ENCODE results near the gene HKDC1. TPM values are rescaled to one million over a fixed set of nuclear protein-coding genes. Genes with fewer than 3 reads are reported as not detected.
"Not testable (repeated sequence)": the region's sequence is repeated elsewhere in the genome, so short reads cannot be mapped to it uniquely, and the experiment has no call there.

Gene HKDC1
- total RNA-seq, 1 donor from 2014 or later, result 41.2 TPM

DNA sequence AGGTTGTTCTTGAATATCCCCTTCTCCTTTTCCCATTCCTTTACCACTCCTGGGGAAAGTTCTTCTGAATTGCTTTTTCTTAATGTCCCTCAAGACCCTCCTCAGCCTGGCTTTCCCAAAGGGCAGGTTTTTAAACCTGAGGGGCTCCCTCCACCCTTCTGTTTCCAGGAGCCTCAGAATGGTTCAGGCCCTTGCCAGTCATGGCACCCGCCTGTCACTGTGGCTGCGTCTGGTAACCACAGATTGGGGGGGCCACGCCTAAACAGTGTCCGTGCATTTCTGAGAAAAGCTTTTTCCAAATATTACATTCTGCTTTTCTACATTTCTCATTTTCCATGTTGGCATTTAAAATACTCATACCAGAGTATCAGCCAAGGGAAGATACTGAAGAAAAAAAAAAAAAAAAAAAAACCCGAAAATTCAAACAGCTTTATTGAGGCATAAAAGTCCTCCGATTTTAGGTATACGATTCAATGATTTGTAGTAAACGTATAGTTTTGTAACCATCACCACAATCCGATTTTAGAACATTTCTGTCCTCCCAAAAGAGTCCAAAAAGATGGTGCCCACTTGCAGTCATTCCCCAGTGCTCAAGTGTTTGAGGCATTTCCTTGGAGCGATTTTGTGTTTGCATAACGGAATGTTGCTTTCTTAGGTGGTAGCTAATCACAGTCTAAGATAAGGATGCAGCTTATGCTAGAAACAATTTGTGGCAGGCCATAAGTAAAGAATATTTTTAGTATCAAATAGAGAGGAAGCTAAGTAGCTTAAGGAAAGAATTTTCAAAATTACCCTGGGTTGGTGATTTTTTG is 22.1 kb downstream of the HKDC1 start:
- DNase-seq (ENCODE audit: low spot score), result no peak

- no peak for DNase-seq (ENCODE audit: low spot score)
Observed at GRCh38 chr10:69242852-69243212, 22.7 kb downstream of the HKDC1 start.

DNA sequence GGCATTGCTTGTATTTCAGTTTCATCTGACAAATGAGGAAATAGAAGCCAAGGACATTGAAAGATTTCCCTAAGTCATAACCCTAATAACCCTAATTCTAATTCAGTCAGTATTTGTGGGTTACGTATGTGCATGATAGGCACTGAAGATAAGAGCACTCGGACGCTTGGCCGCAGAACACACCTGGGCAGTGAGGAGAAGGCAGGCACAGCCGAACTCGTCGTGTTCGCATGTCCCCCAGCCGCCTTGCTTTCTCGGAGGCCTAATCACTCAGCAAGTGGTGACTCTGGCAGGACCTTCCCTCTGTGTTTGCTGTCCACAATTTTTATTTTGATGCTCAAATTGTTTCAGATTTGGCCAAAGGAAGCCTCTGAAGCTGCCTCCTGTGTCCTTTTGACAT is 23.7 kb downstream of the HKDC1 start:
- DNase-seq (ENCODE audit: low spot score), result no peak

GRCh38 chr10:69246036-69246435 is 25.9 kb downstream of the HKDC1 start:
- no peak for DNase-seq (ENCODE audit: low spot score)

- no peak for DNase-seq (ENCODE audit: low spot score)
Observed at GRCh38 chr10:69246581-69247312, 26.6 kb downstream of the HKDC1 start.

- no peak for DNase-seq (ENCODE audit: low spot score)
Observed at GRCh38 chr10:69247313-69247710, 27.2 kb downstream of the HKDC1 start.

GRCh38 chr10:69248117-69248730 is 28.1 kb downstream of the HKDC1 start:
- no peak for DNase-seq (ENCODE audit: low spot score)

DNA sequence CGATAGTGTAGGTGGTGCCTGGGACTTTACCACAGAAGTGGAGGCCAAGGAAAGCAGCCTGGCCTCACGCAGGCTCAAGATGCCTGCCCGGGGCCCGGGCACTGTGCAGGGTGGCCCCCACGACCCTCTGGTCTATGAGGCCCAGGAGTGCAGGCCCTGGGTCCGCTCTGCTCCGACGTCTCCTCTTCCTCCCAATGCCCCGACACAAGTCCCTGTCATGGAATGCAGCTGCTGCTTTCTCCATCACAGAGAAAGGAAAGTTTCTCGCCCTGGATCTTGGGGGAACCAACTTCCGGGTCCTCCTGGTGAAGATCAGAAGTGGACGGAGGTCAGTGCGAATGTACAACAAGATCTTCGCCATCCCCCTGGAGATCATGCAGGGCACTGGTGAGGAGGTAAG is 29.9 kb downstream of the HKDC1 start:
- no peak for DNase-seq (ENCODE audit: low spot score)

DNA sequence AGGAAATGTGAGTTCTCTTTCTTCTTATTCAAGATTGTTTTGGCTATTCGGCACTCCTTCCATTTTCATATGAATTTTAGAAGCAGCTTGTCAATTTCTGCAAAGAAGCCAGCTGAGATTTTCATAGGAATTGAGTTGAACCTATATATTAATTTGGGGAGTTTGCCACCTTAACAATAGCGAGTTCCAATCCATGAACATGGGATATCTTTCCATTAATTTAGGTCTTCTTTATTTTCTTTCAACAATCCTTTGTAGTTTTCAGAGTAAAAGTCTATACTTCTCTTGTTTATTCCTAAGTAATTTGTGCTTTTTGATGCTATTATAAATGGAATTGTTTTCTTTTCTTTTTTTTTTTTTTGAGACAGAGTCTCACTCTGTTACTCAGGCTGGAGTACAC is 31.3 kb downstream of the HKDC1 start:
- DNase-seq (ENCODE audit: low spot score), result not testable (repeated sequence)

GRCh38 chr10:69253171-69253570 is 33.0 kb downstream of the HKDC1 start:
- no peak for DNase-seq (ENCODE audit: low spot score)

GRCh38 chr10:69254877-69255276 is 34.7 kb downstream of the HKDC1 start:
- no peak for DNase-seq (ENCODE audit: low spot score)

GRCh38 chr10:69259547-69260243 is 39.6 kb downstream of the HKDC1 start:
- DNase-seq (ENCODE audit: low spot score), result no peak

GRCh38 chr10:69261184-69261583 is 41.1 kb downstream of the HKDC1 start:
- no peak for DNase-seq (ENCODE audit: low spot score)

- no peak for DNase-seq (ENCODE audit: low spot score)
Observed at GRCh38 chr10:69262292-69262751, 42.2 kb downstream of the HKDC1 start.

DNA sequence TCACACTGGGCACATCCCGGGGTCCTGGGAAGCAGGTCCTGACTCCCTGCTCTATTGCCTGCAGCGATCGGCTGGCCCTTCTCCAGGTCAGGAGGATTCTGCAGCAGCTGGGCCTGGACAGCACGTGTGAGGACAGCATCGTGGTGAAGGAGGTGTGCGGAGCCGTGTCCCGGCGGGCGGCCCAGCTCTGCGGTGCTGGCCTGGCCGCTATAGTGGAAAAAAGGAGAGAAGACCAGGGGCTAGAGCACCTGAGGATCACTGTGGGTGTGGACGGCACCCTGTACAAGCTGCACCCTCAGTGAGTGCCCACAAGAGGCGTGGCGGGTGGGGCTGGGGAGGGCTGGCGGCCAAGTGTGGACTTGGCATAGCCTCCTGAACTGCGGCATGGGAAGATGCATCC is 45.4 kb downstream of the HKDC1 start:
- no peak for DNase-seq (ENCODE audit: low spot score)

DNA sequence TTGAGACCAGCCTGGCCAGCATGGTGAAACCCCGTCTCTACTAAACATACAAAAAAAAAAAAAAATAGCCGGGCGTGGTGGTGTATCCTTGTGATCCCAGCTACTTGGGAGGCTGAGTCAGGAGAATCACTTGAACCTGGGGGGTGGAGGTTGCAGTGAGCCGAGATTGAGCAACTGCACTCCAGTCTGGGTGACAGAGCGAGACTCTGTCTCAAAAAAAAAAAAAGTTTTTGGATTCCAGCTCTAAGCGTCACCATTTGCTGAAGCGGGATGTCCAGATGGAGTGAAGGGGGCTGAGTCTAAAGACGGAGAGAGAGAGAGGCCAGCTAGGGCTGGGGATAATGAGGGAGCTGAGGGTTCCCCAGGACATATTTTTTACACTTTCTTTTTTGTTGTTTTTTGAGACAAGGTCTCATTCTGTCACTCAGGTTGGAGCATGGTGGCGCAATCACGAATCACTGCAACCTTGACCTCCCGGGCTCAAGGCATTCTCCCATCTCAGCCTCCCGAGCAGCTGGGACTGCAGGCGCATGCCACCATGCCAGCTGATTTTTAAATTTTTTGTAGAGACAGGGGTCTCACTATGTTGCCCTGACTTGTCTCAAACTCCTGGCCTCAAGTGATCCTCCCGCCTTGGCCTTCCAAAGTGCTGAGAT is 48.8 kb downstream of the HKDC1 start:
- DNase-seq (ENCODE audit: low spot score), result no peak

DNA sequence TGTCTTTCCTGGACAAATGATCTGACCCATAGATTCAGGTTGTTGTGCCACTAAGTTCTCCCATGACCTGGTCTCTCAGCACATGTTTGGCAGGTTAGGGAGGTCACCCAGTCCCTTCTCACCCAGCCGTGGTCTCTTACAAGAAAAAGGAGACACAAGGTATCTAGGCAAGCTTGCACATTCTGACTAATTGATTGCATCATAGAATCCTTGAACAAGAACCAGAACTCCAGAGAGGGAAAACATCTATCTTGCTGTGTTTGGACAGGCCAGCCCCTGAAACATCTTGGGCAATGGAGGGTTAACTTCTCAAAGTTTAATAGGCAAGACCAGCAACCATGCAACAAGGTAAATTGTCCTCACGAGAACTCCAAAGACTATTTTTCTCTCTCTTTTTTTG is 49.6 kb downstream of the HKDC1 start:
- no peak for DNase-seq (ENCODE audit: low spot score)

DNA sequence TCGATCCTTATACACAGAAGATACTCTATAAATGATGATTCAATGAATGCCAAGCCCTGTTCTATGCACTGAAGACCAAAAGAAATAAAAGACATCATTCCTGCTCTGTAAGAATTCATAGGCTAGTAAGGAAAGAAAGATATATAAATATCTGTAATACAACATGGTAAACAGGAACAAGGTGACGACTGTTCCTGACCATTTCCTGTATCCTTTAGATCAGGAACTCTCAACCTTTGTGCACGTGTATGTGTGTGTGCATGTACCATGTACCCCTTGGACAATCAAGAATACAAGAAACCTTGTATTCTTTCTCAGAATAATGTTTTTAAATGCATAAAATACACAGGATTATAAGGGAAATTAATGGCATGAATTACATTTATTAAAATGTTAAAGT is 50.9 kb downstream of the HKDC1 start:
- no peak for DNase-seq (ENCODE audit: low spot score)

DNA sequence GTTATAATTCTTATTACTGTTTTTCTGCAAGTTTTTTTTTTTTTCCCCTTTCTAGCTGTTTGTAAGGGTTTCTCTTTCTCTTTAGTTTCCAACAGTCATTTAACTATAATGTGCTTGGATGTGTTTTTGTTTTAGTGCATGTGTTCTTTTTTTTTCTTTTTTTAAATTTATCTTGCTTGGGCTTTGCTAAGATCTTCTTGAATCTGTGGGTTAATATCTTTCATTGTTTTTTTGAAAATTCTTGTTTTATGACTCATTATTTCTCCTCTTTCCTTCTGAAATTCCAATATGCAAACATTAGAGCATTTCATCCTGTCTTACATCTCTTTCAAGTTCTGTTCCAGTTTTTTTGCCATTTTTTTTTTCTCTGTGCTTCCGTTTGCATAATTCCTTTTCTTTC is 52.5 kb downstream of the HKDC1 start:
- no peak for DNase-seq (ENCODE audit: low spot score)

- no peak for DNase-seq (ENCODE audit: low spot score)
Observed at GRCh38 chr10:69275444-69275843, 55.3 kb downstream of the HKDC1 start.

- no peak for DNase-seq (ENCODE audit: low spot score)
Observed at GRCh38 chr10:69276503-69276902, 56.4 kb downstream of the HKDC1 start.
